Breast epithelium (tissue), 4 donors: ENCODE measurements around the gene ITPR2. TPM values are rescaled to one million over a fixed set of nuclear protein-coding genes. Genes with fewer than 3 reads are reported as not detected.

Experiments
- DNase-seq, 2 donors: peaks; one replicate each; pipeline ENCODE4 v3.0.0-alpha.2; 2019; ENCODE audit warnings: low spot score in 2 of 2
- H3K27ac ChIP-seq, 2 donors: fragments of 200-600 bp; sonication (generic) in 1 of 2; one replicate each; pipeline ENCODE4 v1.5.1; 2016 to 2019; ENCODE audit warnings: mild to moderate bottlenecking in 1 of 2
- H3K27me3 ChIP-seq, 2 donors: fragments of 200-600 bp; sonication (generic) in 1 of 2; one replicate each; pipeline versions ENCODE4 v1.5.1 to v1.6.0; 2017 to 2019; ENCODE audit warnings: control low read depth in 1 of 2, mild to moderate bottlenecking in 1 of 2
- H3K36me3 ChIP-seq: fragments of 200-600 bp; one replicate; pipeline ENCODE4 v1.5.1; 2019
- H3K4me1 ChIP-seq, 2 donors: fragments of 200-600 bp; sonication (generic); one replicate each; pipeline ENCODE4 v1.5.1; 2016 to 2019; ENCODE audit warnings: control low read depth in 1 of 2
- H3K4me3 ChIP-seq, 3 donors: fragments of 200-600 bp; sonication (generic); 1 replicate in 2 of 3; 2 replicates in 1 of 3; pipeline ENCODE4 v1.5.1; 2016 to 2019; ENCODE audit warnings: mild to moderate bottlenecking in 3 of 3, moderate library complexity in 2 of 3
- H3K9me3 ChIP-seq, 2 donors: fragments of 200-600 bp; sonication (generic) in 1 of 2; one replicate each; pipeline ENCODE4 v1.5.1; 2016 to 2019; ENCODE audit warnings: control low read depth in 1 of 2
- CTCF ChIP-seq, 3 donors: fragments of 450-650 bp; IDR thresholded peaks; one replicate each; pipeline ENCODE4 v1.5.1; 2016 to 2017; ENCODE audit warnings: antibody characterized with exemption in 3 of 3, mild to moderate bottlenecking in 3 of 3, moderate library complexity in 3 of 3
- POLR2A ChIP-seq: fragments of 450-650 bp; IDR thresholded peaks from one replicate; pipeline ENCODE4 v1.6.1; 2016; ENCODE audit warnings: antibody characterized with exemption, mild to moderate bottlenecking, moderate library complexity
- POLR2AphosphoS5 ChIP-seq, 3 donors: sonication (generic); formaldehyde crosslinking; IDR thresholded peaks; one replicate each; pipeline ENCODE4 v1.6.1; 2017; ENCODE audit warnings: antibody characterized with exemption in 3 of 3
- intact Hi-C: fragments of 100-400 bp; cut with DNase I; formaldehyde crosslinking; loops from one replicate; pipeline ENCODE4 v1.15.1; 2023; ENCODE audit warnings: low total_unique reads
- total RNA-seq, 3 donors: library from RNA; depleted of rRNA; stranded (reverse); fragments of >200 nt; gene quantifications; one replicate each; pipeline ENCODE4 v1.1.0, GENCODE V29; 2016

Gene ITPR2
- total RNA-seq, 3 donors from 2014 or later = 47.2 to 95.0 (median 66.5) TPM

GRCh38 chr12:26643532-26644315 lies 189.3 kb downstream of the ITPR2 start:
- Histone ChIP-seq H3K27ac (no peak overlapping the region), H3K9me3 (no peaks in the 10 kb centered on the region), H3K27me3 (no peaks in the 10 kb centered on the region), H3K36me3 (no peaks in the 10 kb centered on the region), H3K4me1 (no peaks in the 10 kb centered on the region), H3K4me3 (no peak overlapping the region)
- TF ChIP-seq POLR2AphosphoS5 (IDR thresholded peaks at IDR 0.05) (no peak), CTCF (IDR thresholded peaks at IDR 0.05) (no peak), POLR2A (no peak)
- intact Hi-C loops = no loop called here
- DNase-seq = no peak

GRCh38 chr12:26642361-26642760 lies 190.6 kb downstream of the ITPR2 start:
- no peak overlapping the region for H3K27ac ChIP-seq
- intact Hi-C loops = no loop called here
- no peaks in the 10 kb centered on the region for H3K9me3 ChIP-seq
- no peaks in the 10 kb centered on the region for H3K36me3 ChIP-seq
- no peaks in the 10 kb centered on the region for H3K4me1 ChIP-seq
- H3K4me3 ChIP-seq = no peak overlapping the region
- no peaks in the 10 kb centered on the region for H3K27me3 ChIP-seq
- no peak for DNase-seq
- TF ChIP-seq POLR2A = no peak
- TF ChIP-seq CTCF (IDR thresholded peaks at IDR 0.05) = no peak
- TF ChIP-seq POLR2AphosphoS5 (IDR thresholded peaks at IDR 0.05) = no peak

- no peaks in the 10 kb centered on the region for H3K9me3 ChIP-seq
- no peak overlapping the region for H3K4me3 ChIP-seq
- no peak for DNase-seq
- intact Hi-C loops = no loop called here
- H3K4me1 ChIP-seq = no peaks in the 10 kb centered on the region
- no peaks in the 10 kb centered on the region for H3K27me3 ChIP-seq
- TF ChIP-seq CTCF (IDR thresholded peaks at IDR 0.05) = no peak
- no peak for TF ChIP-seq POLR2A
- TF ChIP-seq POLR2AphosphoS5 (IDR thresholded peaks at IDR 0.05) = no peak
- no peak overlapping the region for H3K27ac ChIP-seq
- no peaks in the 10 kb centered on the region for H3K36me3 ChIP-seq
These were observed 196.2 kb downstream of the ITPR2 start for GRCh38 chr12:26636710-26637328.

- DNase-seq = no peak
- TF ChIP-seq POLR2AphosphoS5 (IDR thresholded peaks at IDR 0.05) (no peak), CTCF (IDR thresholded peaks at IDR 0.05) (no peak), POLR2A (no peak)
- intact Hi-C loops = no loop called here
- no peaks in the 10 kb centered on the region for H3K4me1 ChIP-seq
- H3K4me3 ChIP-seq = no peak overlapping the region
- H3K27me3 ChIP-seq = no peaks in the 10 kb centered on the region
- no peaks in the 10 kb centered on the region for H3K36me3 ChIP-seq
- no peak overlapping the region for H3K27ac ChIP-seq
- no peaks in the 10 kb centered on the region for H3K9me3 ChIP-seq
These were observed 199.3 kb downstream of the ITPR2 start for GRCh38 chr12:26633591-26634210.

GRCh38 chr12:26632756-26633155 lies 200.2 kb downstream of the ITPR2 start:
- no peaks in the 10 kb centered on the region for H3K36me3 ChIP-seq
- intact Hi-C loops = no loop called here
- no peaks in the 10 kb centered on the region for H3K9me3 ChIP-seq
- DNase-seq = no peak
- no peak overlapping the region for H3K27ac ChIP-seq
- no peak overlapping the region for H3K4me3 ChIP-seq
- TF ChIP-seq POLR2A = no peak
- no peak for TF ChIP-seq CTCF (IDR thresholded peaks at IDR 0.05)
- TF ChIP-seq POLR2AphosphoS5 (IDR thresholded peaks at IDR 0.05) = no peak
- H3K27me3 ChIP-seq = no peaks in the 10 kb centered on the region
- H3K4me1 ChIP-seq = no peaks in the 10 kb centered on the region
